Caki2 (cell line): ENCODE data around the gene NF1. TPM values are rescaled to one million over a fixed set of nuclear protein-coding genes. Genes with fewer than 3 reads are reported as not detected.
"Not testable (repeated sequence)": the region's sequence is repeated elsewhere in the genome, so short reads cannot be mapped to it uniquely, and the experiment has no call there.

Source experiments
- DNase-seq: peaks from one replicate; pipeline ENCODE4 v3.0.0-alpha.2; 2015; ENCODE audit warnings: low read depth
- in situ Hi-C: cut with HindIII; loops from 2 replicates; pipeline ENCODE4 v1.10.0; 2016; ENCODE audit warnings: low sequenced_read_pairs, low pct_unique_long_range_greater_than_20kb, mixed read lengths
- total RNA-seq: library from RNA; depleted of rRNA; stranded (reverse); fragments of >200 nt; shearing (Covaris generic); gene quantifications from 2 replicates; pipeline ENCODE4 v1.2.3, GENCODE V29; 2014; ENCODE audit warnings: low replicate concordance

Gene NF1
- total RNA-seq, 1 experiment from 2014 or later = 15.5 TPM

DNA sequence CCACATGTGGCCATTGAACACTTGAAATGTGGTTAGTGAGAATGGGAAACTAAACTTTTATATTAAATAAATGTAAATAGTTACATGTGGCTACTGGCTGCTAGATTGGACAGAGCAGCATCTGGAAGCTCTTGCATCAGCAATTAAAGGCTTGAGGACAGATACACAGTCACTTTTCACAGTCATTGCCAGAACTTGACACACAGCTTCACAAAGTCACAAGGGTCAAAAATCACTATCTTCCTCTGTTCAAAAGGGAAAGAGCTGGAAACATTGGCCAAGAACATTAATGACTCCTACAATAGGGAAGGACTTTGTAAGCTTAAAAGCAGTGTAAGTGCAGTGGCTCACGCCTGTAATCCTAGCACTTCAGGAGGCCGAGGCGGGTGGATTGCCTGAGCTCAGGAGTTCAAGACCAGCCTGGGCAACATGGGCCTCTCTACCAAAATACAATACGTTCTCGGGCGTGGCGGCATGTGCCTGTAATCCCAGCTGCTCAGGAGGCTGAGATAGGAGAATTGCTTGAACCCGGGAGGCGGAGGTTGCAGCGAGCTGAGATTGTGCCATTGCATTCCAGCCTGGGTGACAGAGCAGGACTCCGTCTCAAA is 288.0 kb downstream of the NF1 start:
- DNase-seq, in situ Hi-C loops: not testable (repeated sequence)

- DNase-seq, in situ Hi-C loops: not testable (repeated sequence)
Measured at GRCh38 chr17:31383488-31383887, 288.7 kb downstream of the NF1 start.

GRCh38 chr17:31385428-31386285 is 290.9 kb downstream of the NF1 start:
- in situ Hi-C loops = no loop called here
- DNase-seq = no peak

DNA sequence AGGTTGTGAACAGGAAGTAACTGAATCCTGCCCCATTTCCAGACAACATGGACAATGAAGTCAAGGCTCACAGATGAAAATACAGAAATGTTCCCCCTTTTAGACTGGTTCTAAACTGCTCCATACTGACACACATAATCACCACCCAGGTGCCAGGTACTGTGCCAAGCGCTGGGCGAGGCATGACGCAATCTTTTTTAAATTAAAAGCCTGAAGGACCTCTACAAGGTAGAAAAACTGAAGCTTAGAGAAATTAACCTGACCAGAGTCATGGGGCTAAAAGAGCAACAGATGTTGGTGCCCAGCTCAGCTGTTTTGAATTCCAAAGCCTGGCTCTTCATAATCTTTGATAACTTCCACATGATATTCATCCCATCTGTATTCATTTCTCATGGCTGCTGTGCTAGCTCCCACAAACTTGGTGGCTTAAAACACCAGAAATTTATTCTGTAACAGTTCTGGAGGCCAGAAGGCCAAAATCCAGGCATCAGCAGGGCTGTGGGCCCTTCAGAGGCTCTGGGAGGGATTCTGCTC is 291.8 kb downstream of the NF1 start:
- DNase-seq = no peak
- in situ Hi-C loops = no loop called here

- in situ Hi-C loops = no loop called here
- DNase-seq = no peak
Measured at GRCh38 chr17:31387438-31387837, 292.7 kb downstream of the NF1 start.

DNA sequence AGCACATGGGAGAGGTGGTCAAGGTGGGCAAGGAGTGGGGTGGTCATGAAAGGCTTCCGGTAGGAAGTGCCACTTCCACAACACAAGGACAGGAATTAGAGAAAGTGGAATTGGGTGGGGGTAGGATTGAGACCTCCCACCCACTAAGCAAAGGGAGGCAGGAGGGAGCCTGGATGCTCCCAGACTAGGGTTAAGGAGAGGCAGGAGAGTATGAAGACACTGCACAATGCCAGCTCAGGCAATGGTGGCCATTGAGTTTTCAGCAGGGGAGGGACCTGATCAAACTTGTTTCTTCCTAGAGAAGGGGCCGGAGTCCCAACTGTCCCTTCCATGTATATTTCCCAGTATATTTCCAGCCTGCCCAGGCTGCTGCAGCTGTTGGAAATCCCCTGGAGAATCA is 293.6 kb downstream of the NF1 start:
- in situ Hi-C loops = no loop called here
- no peak for DNase-seq

GRCh38 chr17:31388770-31389656 is 294.2 kb downstream of the NF1 start:
- in situ Hi-C loops = no loop called here

GRCh38 chr17:31389657-31390381 is 295.0 kb downstream of the NF1 start:
- in situ Hi-C loops = no loop called here
- no peak for DNase-seq

More at GRCh38 chr17:31388770-31389656, 294.2 kb downstream of the NF1 start:
- DNase-seq = no peak

DNA sequence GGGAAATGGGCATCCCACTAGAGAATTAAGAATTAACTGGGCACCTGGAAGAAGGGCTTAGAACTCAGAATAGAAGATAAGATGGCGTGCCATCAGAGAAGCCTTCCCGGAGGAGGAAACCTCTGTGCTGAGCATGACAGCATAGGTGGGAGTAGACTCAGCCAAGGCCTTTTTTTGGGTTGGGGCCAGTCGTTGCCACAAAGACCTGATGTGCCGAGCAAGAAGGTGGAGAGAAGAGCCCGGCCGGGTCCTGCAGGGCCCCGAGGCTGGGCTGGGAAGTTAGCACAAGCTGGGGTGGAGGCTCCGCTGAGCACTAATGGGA is 295.6 kb downstream of the NF1 start:
- in situ Hi-C loops = no loop called here
- DNase-seq = no peak

GRCh38 chr17:31390748-31391495 is 296.1 kb downstream of the NF1 start:
- in situ Hi-C loops = no loop called here

DNA sequence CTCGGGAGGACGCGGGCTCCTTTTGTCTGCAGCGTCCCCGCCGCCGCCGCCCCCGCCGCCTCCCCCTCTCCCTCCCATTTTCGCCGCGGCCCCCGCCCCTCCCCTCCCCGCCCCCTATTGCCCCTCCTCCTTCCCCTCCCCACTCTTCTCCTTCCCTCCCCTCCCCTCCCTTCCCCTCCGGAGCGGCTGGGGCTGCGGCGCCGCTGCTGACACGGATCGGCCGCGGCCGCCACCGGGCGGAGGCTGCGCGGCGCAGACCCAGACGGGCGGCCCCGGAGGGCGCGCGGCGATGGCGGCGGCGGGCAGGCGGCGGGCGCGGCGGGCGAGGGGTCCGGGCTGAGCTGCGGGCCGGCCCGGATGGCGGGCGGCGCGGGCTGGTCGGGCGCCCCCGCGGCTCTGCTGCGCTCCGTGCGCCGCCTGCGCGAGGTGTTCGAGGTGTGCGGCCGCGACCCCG is 296.7 kb downstream of the NF1 start, which contains the start of gene RAB11FIP4:
RAB11FIP4 (plus strand) TSS at position 180 of the 454 bp plus-strand sequence; CDS start at position 358, 178 bp downstream.
- in situ Hi-C loops = no loop called here
- DNase-seq = no peak

More at GRCh38 chr17:31390748-31391495, 296.1 kb downstream of the NF1 start:
- DNase-seq = no peak

- in situ Hi-C loops = no loop called here
- no peak for DNase-seq
Measured at GRCh38 chr17:31392002-31392855, 297.5 kb downstream of the NF1 start.

- in situ Hi-C loops = no loop called here
- DNase-seq = no peak
Measured at GRCh38 chr17:31392856-31393748, 298.3 kb downstream of the NF1 start.

DNA sequence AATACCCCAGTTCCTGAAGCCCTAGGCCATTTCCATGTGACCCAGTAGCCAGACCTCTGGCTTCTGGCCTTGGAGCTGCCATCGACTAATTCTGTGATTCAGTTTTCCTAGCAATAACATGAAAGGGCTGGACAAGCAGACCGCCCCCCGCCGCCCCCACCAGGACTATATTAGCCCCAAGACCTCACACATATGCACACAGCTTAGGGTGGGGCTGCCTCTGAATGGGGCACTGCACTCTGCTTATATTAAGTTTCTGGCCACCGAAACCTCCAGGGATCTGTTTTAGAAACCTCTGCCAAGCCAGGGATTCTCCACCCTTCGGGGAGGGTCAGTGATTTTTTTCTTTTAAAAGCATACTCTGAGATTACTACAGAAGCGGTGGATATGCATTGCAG is 299.0 kb downstream of the NF1 start:
- in situ Hi-C loops = no loop called here
- DNase-seq = no peak

GRCh38 chr17:31394544-31394943 is 299.8 kb downstream of the NF1 start:
- DNase-seq = peak; percentile 49
- in situ Hi-C loops = no loop called here
